HCT116 (cell line): ENCODE measurements around the gene SULT1C4. TPM values are rescaled to one million over a fixed set of nuclear protein-coding genes. Genes with fewer than 3 reads are reported as not detected.
"Not testable (repeated sequence)": the region's sequence is repeated elsewhere in the genome, so short reads cannot be mapped to it uniquely, and the experiment has no call there.

ENCODE experiments used
- ATAC-seq: fragments of 200-7000 bp; cut with Tn5 transposase; 2 replicates; pipeline ENCODE4 v1.9.1; 2020; ENCODE audit warnings: mild to moderate bottlenecking, moderate library complexity
- BruUV-seq: library from RNA; stranded (reverse); fragments of 400-500 nt; replicated peaks from 2 replicates; lab custom pipeline; 2021; lab: Mats Ljungman, UMichigan
- CTCF ChIA-PET: fragments of 300-600 bp; sonication (Branson Sonifier 250); formaldehyde crosslinking; loops from one replicate; lab custom pipeline; 2021; ENCODE audit warnings: antibody characterized with exemption; lab: Charles Lee
- POLR2A ChIA-PET: fragments of 300-600, 350-600 bp; sonication (Branson Sonifier 250); formaldehyde crosslinking; loops from one replicate; lab custom pipeline; 2021; ENCODE audit warnings: antibody characterized with exemption; lab: Charles Lee
- RAD21 ChIA-PET, 2 experiments: fragments of 300-600 bp; sonication (Branson Sonifier 250); formaldehyde crosslinking; loops; one replicate each; lab custom pipeline; 2023; ENCODE audit warnings: low total read pairs in 2 of 2; ENCODE audit not compliant: uncharacterized antibody in 2 of 2, unreplicated experiment in 2 of 2, low non-redundant PET in 1 of 2; lab: Charles Lee
- DNase-seq: peaks from one replicate; pipeline ENCODE4 v3.0.0-alpha.2; 2010; ENCODE audit warnings: low read depth, low spot score
- H2AFZ ChIP-seq: fragments of 200-600 bp; shearing (Covaris generic), sonication (generic); 2 replicates; pipeline ENCODE4 v1.6.1; 2017; ENCODE audit warnings: low read depth, mixed run types, mixed read lengths, antibody characterized with exemption, low read length; ENCODE audit not compliant: poor library complexity, severe bottlenecking
- H3K27ac ChIP-seq: 2 replicates; pipeline ENCODE4 v1.5.1; 2012; ENCODE audit warnings: low read depth, low read length
- H3K27me3 ChIP-seq: fragments of 200-600 bp; sonication (generic); 2 replicates; pipeline ENCODE4 v1.6.1; 2016; ENCODE audit warnings: mixed run types, low read length, mixed read lengths; ENCODE audit not compliant: insufficient read depth
- H3K36me3 ChIP-seq, 2 experiments: fragments of 200-500 bp in 1 of 2; fragments of 200-600 bp in 1 of 2; sonication (Bioruptor generic) in 1 of 2; sonication (generic) in 1 of 2; 2 replicates each; pipeline versions ENCODE4 v1.5.1 to v1.6.1; 2014 to 2016; ENCODE audit warnings: low read length in 2 of 2, inconsistent platforms in 1 of 2, mixed read lengths in 1 of 2, mixed run types in 1 of 2; ENCODE audit not compliant: insufficient read depth in 2 of 2, control insufficient read depth in 1 of 2
- H3K4me1 ChIP-seq, 2 experiments: fragments of 200-600 bp in 1 of 2; sonication (generic) in 1 of 2; 2 replicates each; pipeline versions ENCODE4 v1.5.1 to v1.6.1; 2012 to 2017; ENCODE audit warnings: low read length in 2 of 2, inconsistent platforms in 1 of 2, mild to moderate bottlenecking in 1 of 2, mixed read lengths in 1 of 2, mixed run types in 1 of 2, moderate library complexity in 1 of 2; ENCODE audit not compliant: insufficient read depth in 2 of 2, control insufficient read depth in 1 of 2
- H3K4me2 ChIP-seq: fragments of 200-600 bp; sonication (generic); 2 replicates; pipeline ENCODE4 v1.6.1; 2017; ENCODE audit warnings: mixed run types, low read length, mixed read lengths
- H3K4me3 ChIP-seq, 2 experiments: fragments of 200-600 bp in 1 of 2; sonication (generic) in 1 of 2; replicated peaks in 1 of 2; 2 replicates each; pipeline ENCODE4 v1.5.1; 2011 to 2016; ENCODE audit warnings: low read length in 2 of 2, control low read depth in 1 of 2, low read depth in 1 of 2, mild to moderate bottlenecking in 1 of 2, mixed read lengths in 1 of 2, mixed run types in 1 of 2
- H3K79me2 ChIP-seq: fragments of 200-600 bp; sonication (generic); 2 replicates; pipeline ENCODE4 v1.6.1; 2017; ENCODE audit warnings: mild to moderate bottlenecking, mixed run types, low read length, moderate library complexity, mixed read lengths; ENCODE audit not compliant: insufficient read depth
- H3K9ac ChIP-seq: fragments of 200-600 bp; sonication (generic); 2 replicates; pipeline ENCODE4 v1.6.1; 2016; ENCODE audit warnings: low read length, mixed read lengths
- H3K9me2 ChIP-seq: fragments of 200-600 bp; sonication (generic), shearing (Covaris generic); 2 replicates; pipeline ENCODE4 v1.6.1; 2017; ENCODE audit warnings: mixed run types, mild to moderate bottlenecking, moderate library complexity; ENCODE audit not compliant: insufficient read depth
- H3K9me3 ChIP-seq, 2 experiments: fragments of 200-500 bp in 1 of 2; fragments of 200-600 bp in 1 of 2; sonication (Bioruptor generic) in 1 of 2; sonication (generic) in 1 of 2; 2 replicates each; pipeline ENCODE4 v1.6.1; 2014 to 2017; ENCODE audit warnings: low read length in 2 of 2, mixed read lengths in 2 of 2, inconsistent platforms in 1 of 2, low read depth in 1 of 2, mild to moderate bottlenecking in 1 of 2, mixed run types in 1 of 2, moderate library complexity in 1 of 2; ENCODE audit not compliant: control insufficient read depth in 1 of 2, insufficient read depth in 1 of 2
- H4K20me1 ChIP-seq: fragments of 200-600 bp; sonication (generic), shearing (Covaris generic); 2 replicates; pipeline ENCODE4 v1.6.1; 2017; ENCODE audit warnings: mixed run types, mild to moderate bottlenecking, moderate library complexity; ENCODE audit not compliant: insufficient read depth
- EZH2 ChIP-seq: fragments of 200-600 bp; sonication (generic); IDR thresholded peaks from 2 replicates; pipeline ENCODE4 v1.6.1; 2017; ENCODE audit warnings: antibody characterized with exemption, mixed run types
- EZH2phosphoT487 ChIP-seq: fragments of 200-600 bp; IDR thresholded peaks from 2 replicates; pipeline ENCODE4 v1.6.1; 2018; ENCODE audit warnings: antibody characterized with exemption, borderline replicate concordance
- JUND ChIP-seq: IDR thresholded peaks from 2 replicates; pipeline ENCODE4 v1.6.1; 2012
- SRF ChIP-seq: IDR thresholded peaks from 2 replicates; pipeline ENCODE4 v1.6.1; 2012; ENCODE audit warnings: low read depth
- TCF7L2 ChIP-seq: IDR thresholded peaks from 2 replicates; pipeline ENCODE4 v1.7.0; 2011; ENCODE audit warnings: borderline replicate concordance, inconsistent platforms; ENCODE audit not compliant: insufficient read depth, insufficient read length; ENCODE audit errors: extremely low read depth
- YY1 ChIP-seq: IDR thresholded peaks from 2 replicates; pipeline ENCODE4 v1.6.1; 2011; ENCODE audit warnings: low read length, low read depth, moderate library complexity, mild to moderate bottlenecking; ENCODE audit not compliant: insufficient replicate concordance; ENCODE audit errors: extremely low read depth
- intact Hi-C: fragments of 100-400 bp; cut with micrococcal nuclease; formaldehyde crosslinking; loops from 2 replicates; pipeline ENCODE4 v1.10.0; 2022
- total RNA-seq: library from RNA; stranded (reverse); gene quantifications from one replicate; pipeline ENCODE4 v1.2.1, GENCODE V29; 2021; ENCODE audit not compliant: unreplicated experiment
- TF ChIP-seq, protein P1 (sequence below): IDR thresholded peaks from 2 replicates; pipeline ENCODE4 v1.6.1; 2012; ENCODE audit warnings: low read depth

Gene SULT1C4
- total RNA-seq, 1 experiment from 2014 or later: not detected

DNA sequence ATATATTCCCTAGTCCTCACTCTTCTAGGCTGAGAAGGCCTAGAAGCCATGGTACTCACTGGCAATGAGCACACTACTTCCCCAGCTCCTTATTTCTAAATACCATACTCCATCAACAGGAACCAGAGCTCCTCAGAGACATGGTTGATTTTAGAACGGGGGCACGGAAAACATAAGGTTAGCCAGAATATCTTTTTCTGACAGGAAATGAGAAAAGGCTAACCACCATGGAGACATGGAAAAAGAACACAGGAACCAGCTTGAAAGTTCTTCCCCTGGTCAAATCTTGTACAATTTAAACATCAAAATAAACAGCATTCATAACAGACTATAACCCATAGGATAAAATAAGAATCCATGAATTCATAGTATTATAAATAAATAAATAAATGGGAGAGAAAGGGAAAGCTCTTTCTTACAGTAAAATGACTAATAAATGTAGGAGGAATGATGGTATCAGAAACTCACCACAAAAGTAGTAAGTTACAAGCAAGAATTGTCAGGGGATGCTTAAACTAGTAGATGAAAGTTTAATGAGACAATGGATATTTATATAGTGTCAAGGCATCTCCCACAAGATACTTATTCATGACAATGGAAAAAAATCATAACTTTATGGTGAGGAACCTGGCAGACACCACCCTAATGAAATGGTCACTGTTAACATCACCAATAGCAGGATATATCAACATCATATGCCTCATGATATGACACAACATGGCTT lies 50.7 kb downstream of the SULT1C4 start:
- TF ChIP-seq, protein P1, sequence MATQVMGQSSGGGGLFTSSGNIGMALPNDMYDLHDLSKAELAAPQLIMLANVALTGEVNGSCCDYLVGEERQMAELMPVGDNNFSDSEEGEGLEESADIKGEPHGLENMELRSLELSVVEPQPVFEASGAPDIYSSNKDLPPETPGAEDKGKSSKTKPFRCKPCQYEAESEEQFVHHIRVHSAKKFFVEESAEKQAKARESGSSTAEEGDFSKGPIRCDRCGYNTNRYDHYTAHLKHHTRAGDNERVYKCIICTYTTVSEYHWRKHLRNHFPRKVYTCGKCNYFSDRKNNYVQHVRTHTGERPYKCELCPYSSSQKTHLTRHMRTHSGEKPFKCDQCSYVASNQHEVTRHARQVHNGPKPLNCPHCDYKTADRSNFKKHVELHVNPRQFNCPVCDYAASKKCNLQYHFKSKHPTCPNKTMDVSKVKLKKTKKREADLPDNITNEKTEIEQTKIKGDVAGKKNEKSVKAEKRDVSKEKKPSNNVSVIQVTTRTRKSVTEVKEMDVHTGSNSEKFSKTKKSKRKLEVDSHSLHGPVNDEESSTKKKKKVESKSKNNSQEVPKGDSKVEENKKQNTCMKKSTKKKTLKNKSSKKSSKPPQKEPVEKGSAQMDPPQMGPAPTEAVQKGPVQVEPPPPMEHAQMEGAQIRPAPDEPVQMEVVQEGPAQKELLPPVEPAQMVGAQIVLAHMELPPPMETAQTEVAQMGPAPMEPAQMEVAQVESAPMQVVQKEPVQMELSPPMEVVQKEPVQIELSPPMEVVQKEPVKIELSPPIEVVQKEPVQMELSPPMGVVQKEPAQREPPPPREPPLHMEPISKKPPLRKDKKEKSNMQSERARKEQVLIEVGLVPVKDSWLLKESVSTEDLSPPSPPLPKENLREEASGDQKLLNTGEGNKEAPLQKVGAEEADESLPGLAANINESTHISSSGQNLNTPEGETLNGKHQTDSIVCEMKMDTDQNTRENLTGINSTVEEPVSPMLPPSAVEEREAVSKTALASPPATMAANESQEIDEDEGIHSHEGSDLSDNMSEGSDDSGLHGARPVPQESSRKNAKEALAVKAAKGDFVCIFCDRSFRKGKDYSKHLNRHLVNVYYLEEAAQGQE: no peak
- TF ChIP-seq SRF (no peak), YY1 (no peak), TCF7L2 (no peak), JUND (no peak), EZH2 (no peak), EZH2phosphoT487 (no peak)
- H3K36me3 ChIP-seq: no peaks in the 10 kb centered on the region
- H3K9ac ChIP-seq: no peak overlapping the region
- intact Hi-C loops: no loop called here
- H3K4me3 ChIP-seq: no peak overlapping the region
- no peak overlapping the region for H3K27ac ChIP-seq
- no TSS peak for BruUV-seq
- H3K4me1 ChIP-seq: no peaks in the 10 kb centered on the region
- no peaks in the 10 kb centered on the region for H3K9me2 ChIP-seq
- ChIA-PET RAD21 (no interaction called here), CTCF (no interaction called here), POLR2A (no interaction called here)
- ATAC-seq (no peak), DNase-seq (no peak)
- H3K27me3 ChIP-seq: no peaks in the 10 kb centered on the region
- no peak overlapping the region for H2AFZ ChIP-seq
- no peaks in the 10 kb centered on the region for H3K79me2 ChIP-seq
- no peaks in the 10 kb centered on the region for H4K20me1 ChIP-seq
- H3K4me2 ChIP-seq: no peak overlapping the region
- H3K9me3 ChIP-seq: no peaks in the 10 kb centered on the region

- RAD21 ChIA-PET, H2AFZ ChIP-seq, H3K4me3 ChIP-seq, intact Hi-C loops, BruUV-seq, H4K20me1 ChIP-seq, DNase-seq, H3K27ac ChIP-seq, H3K9ac ChIP-seq, H3K79me2 ChIP-seq, H3K9me2 ChIP-seq, H3K36me3 ChIP-seq, CTCF ChIA-PET, ATAC-seq, H3K4me2 ChIP-seq, H3K9me3 ChIP-seq, H3K4me1 ChIP-seq, H3K27me3 ChIP-seq: not testable (repeated sequence)
- POLR2A ChIA-PET: interaction anchor here (0.7 kb wide), 1 partner anchor 35 kb away, joined by 3 read pairs; no protein-coding TSS in a partner anchor
These were observed 57.8 kb downstream of the SULT1C4 start for GRCh38 chr2:108435578-108435977.
